ENCODE data around the gene INPP5D. TPM values are rescaled to one million over a fixed set of nuclear protein-coding genes. Genes with fewer than 3 reads are reported as not detected.
"Not testable (repeated sequence)": the region's sequence is repeated elsewhere in the genome, so short reads cannot be mapped to it uniquely, and the experiment has no call there.

Gene INPP5D
- total RNA-seq, 1 donor, result under 0.01 TPM

DNA sequence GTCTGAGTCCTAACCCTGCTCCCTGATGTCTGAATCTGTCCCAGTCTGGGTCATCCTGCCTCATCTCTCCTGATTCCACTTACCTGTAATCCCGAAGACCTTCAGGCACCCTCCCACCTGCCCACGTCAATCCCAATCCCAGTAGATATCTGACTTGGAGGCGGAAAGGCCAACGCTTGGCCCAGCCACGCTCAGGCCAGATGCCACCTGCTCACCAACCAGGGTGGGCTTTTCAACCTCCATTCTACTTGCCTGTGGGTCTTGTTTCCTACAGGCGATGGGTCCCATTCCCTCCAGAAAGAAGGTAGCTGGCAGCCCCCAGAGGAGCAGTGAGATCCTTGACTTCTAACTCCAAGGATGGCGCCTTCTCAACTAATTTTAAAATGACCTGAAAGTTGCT, 59.7 kb downstream of the INPP5D start:
- no peak for DNase-seq (ENCODE audit: low read depth)
- TF ChIP-seq, protein P1, sequence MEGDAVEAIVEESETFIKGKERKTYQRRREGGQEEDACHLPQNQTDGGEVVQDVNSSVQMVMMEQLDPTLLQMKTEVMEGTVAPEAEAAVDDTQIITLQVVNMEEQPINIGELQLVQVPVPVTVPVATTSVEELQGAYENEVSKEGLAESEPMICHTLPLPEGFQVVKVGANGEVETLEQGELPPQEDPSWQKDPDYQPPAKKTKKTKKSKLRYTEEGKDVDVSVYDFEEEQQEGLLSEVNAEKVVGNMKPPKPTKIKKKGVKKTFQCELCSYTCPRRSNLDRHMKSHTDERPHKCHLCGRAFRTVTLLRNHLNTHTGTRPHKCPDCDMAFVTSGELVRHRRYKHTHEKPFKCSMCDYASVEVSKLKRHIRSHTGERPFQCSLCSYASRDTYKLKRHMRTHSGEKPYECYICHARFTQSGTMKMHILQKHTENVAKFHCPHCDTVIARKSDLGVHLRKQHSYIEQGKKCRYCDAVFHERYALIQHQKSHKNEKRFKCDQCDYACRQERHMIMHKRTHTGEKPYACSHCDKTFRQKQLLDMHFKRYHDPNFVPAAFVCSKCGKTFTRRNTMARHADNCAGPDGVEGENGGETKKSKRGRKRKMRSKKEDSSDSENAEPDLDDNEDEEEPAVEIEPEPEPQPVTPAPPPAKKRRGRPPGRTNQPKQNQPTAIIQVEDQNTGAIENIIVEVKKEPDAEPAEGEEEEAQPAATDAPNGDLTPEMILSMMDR (IDR thresholded peaks at IDR 0.05; ENCODE audit: insufficient read depth, low read depth, low read length), result no peak
- no peak overlapping the region for H3K4me3 ChIP-seq (ENCODE audit: low read depth, low read length)

DNA sequence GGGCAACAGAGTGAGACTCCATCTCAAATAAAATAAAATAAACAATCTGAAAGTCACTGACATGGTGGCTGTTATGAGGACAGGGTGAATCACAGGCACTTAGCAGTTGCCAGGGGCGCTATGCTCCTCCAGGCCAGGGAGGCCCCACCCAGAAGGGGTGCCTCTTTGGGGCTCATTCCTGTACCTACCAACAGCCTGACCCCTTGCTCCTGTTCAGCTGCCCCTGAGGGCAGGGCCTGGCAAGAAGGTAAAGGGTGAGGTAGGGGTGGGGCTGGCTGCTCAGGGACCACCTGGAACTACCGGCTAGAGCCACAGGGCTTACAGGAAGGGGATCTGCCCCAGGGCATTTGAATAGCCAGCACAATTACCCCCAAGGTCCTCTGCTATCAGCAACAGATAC, 60.3 kb downstream of the INPP5D start:
- TF ChIP-seq, protein P1 (IDR thresholded peaks at IDR 0.05; ENCODE audit: insufficient read depth, low read depth, low read length), result no peak

DNA sequence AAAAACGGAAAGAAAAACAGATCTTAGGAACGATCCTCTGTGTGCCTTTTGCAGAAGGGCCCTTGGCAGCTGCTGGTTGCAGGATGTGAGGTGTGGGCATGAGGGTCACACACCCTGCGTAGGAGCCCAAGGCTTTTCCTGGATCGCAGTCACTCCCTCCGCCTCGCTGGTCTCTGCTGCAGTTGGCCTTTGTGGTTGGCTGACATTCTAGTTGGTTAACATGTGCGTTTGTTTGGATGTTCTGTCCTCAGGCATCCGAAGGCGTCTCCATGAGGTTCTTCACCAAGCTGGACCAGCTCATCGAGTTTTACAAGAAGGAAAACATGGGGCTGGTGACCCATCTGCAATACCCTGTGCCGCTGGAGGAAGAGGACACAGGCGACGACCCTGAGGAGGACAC, 61.7 kb downstream of the INPP5D start:
- TF ChIP-seq, protein P1 (IDR thresholded peaks at IDR 0.05; ENCODE audit: insufficient read depth, low read depth, low read length), result no peak
- DNase-seq (ENCODE audit: low read depth), result no peak
- H3K4me3 ChIP-seq (ENCODE audit: low read depth, low read length), result no peak overlapping the region

More for the DNA sequence above, 60.3 kb downstream of the INPP5D start:
- DNase-seq (ENCODE audit: low read depth), result no peak
- H3K4me3 ChIP-seq (ENCODE audit: low read depth, low read length), result no peak overlapping the region

DNA sequence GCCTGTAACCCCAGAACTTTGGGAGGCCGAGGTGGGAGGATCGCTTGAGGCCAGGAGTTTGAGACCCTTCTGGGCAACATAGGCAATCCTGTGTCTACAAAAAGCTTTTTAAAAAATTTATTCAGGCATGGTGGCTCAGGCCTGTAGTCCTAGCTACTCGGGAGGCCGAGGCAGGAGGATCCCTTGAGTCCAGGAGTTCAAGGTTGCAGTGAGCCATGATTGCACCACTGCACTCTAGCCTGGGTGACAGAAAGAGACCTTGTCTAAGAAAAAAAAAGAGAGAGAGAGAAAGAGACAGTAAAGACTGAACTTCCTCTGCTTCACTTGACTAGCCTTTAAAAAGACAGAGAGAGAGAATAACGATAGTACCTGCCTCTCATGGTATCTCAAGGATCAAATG, 62.4 kb downstream of the INPP5D start:
- H3K4me3 ChIP-seq (ENCODE audit: low read depth, low read length), result no peak overlapping the region
- TF ChIP-seq, protein P1 (IDR thresholded peaks at IDR 0.05; ENCODE audit: insufficient read depth, low read depth, low read length), result no peak
- no peak for DNase-seq (ENCODE audit: low read depth)

DNA sequence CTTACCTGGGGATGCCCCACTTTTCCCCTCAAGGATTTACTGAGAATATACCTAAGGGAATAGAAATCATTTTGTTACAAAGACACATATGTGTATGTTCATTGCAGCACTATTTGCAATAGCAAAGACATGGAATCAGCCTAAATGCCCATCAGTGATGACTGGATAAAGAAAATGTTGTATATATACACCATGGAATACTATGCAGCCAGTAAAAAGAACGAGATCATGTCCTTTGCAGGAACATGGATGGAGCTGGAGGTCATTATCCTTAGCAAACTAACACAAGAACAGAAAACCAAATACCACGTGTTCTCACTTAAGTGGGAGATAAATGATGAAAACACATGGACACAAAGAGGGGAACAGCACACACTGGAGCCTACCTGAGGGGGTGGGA, 63.4 kb downstream of the INPP5D start:
- not testable (repeated sequence) for DNase-seq (ENCODE audit: low read depth); H3K4me3 ChIP-seq (ENCODE audit: low read depth, low read length)

DNA sequence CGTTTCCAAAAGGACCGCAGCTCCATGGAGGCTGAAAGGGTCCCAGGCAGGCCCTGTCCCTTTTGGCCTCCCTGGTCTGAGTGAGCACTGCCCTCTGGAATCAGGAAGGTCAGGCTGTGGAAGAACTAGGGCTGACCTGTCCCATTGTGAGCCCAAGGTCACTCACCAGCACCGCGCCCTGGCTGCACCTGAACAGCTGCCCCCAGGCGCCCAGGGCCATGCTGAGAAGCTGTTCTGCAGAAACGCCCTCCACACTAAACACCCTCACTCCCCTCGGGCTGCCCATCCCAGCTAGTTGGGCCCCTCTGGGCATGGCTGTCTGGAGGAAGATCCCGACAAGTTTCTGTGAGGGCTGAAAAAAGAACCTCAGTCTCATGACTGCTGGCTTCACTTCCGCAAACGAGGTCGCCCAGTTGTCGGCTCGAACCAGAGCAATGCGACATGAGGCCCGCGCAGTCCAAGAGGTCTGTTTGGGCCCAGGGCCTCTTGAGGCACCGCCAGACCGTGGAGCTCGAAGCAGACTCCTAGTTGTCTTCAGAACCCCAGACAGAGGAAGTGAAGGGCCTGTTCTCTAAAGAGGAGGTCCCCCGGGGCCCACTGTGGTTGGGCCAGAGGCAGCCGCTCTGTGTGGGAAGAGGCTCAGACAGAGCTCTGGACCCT, 64.4 kb downstream of the INPP5D start:
- TF ChIP-seq, protein P1 (IDR thresholded peaks at IDR 0.05; ENCODE audit: insufficient read depth, low read depth, low read length), result no peak
- no peak for DNase-seq (ENCODE audit: low read depth)
- no peak overlapping the region for H3K4me3 ChIP-seq (ENCODE audit: low read depth, low read length)

DNA sequence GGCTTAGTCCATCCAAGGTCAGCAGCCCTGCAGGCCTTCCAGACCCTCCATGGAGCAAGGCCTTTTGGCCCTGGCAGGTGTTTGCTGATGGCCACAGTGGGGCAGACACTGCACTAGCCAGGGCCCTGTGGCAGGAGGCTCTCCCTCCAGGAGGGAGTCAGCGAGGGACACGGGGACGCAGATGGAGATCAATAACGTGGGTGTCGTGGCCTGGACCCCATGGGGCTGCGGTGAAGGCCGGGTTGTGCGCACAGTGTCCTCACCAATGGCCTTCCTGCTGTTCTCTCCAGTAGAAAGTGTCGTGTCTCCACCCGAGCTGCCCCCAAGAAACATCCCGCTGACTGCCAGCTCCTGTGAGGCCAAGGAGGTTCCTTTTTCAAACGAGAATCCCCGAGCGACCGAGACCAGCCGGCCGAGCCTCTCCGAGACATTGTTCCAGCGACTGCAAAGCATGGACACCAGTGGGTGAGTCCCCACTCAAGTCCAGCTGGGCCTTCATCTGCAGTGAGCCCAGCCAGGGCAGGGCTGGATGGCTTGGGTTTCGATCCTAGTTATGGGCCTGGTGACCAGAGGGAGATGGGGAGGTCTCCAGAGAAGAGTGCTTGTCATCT, 65.4 kb downstream of the INPP5D start:
- H3K4me3 ChIP-seq (ENCODE audit: low read depth, low read length), result no peak overlapping the region
- no peak for DNase-seq (ENCODE audit: low read depth)
- TF ChIP-seq, protein P1 (IDR thresholded peaks at IDR 0.05; ENCODE audit: insufficient read depth, low read depth, low read length), result no peak
